ENCODE results near the gene BUB1. TPM values are rescaled to one million over a fixed set of nuclear protein-coding genes. Genes with fewer than 3 reads are reported as not detected.
A peak's percentile ranks its signal among the peaks of the same experiment; 100 is the strongest.

The BUB1 gene
- total and polyA plus RNA-seq, 2 donors: 3.8 to 52.9 TPM

- no peaks in the 10 kb centered on the region for H3K9me3 ChIP-seq (ENCODE audit: control insufficient read depth in 2 of 2, insufficient read depth in 1 of 2, low read length in 1 of 2)
- WGBS: 98% methylated on average over 5 of the region's 5 CpGs
- DNase-seq (ENCODE audit: low read depth in 6 of 9, low spot score in 9 of 9): no peak
- peaks cover 27 to 77% of the 10 kb centered on the region in 2 donors for H3K36me3 ChIP-seq (ENCODE audit: control insufficient read depth in 2 of 2, insufficient read depth in 2 of 2, low read length in 1 of 2)
- no peaks in the 10 kb centered on the region for H3K27me3 ChIP-seq (ENCODE audit: control insufficient read depth in 2 of 2, insufficient read depth in 1 of 2, low read length in 1 of 2)
- H3K4me3 ChIP-seq (ENCODE audit: low read length in 2 of 2): no peak overlapping the region
- H3K4me1 ChIP-seq (ENCODE audit: control insufficient read depth in 2 of 2, insufficient read depth in 2 of 2, low read length in 2 of 2): peaks cover 4 to 12% of the 10 kb centered on the region in 2 donors
- H3K27ac ChIP-seq (ENCODE audit: low read depth in 1 of 2, low read length in 1 of 2): no peak overlapping the region
Measured at GRCh38 chr2:110670826-110671225, 7.0 kb downstream of the BUB1 start.

GRCh38 chr2:110669079-110669478 lies 8.8 kb downstream of the BUB1 start:
- Histone ChIP-seq H3K27me3 (ENCODE audit: control insufficient read depth in 2 of 2, insufficient read depth in 1 of 2, low read length in 1 of 2) (no peaks in the 10 kb centered on the region), H3K36me3 (ENCODE audit: control insufficient read depth in 2 of 2, insufficient read depth in 2 of 2, low read length in 1 of 2) (peaks cover 23 to 77% of the 10 kb centered on the region in 2 donors), H3K4me1 (ENCODE audit: control insufficient read depth in 2 of 2, insufficient read depth in 2 of 2, low read length in 2 of 2) (peaks cover 0 to 4% of the 10 kb centered on the region in 2 donors), H3K4me3 (ENCODE audit: low read length in 2 of 2) (no peak overlapping the region), H3K27ac (ENCODE audit: low read depth in 1 of 2, low read length in 1 of 2) (no peak overlapping the region), H3K9me3 (ENCODE audit: control insufficient read depth in 2 of 2, insufficient read depth in 1 of 2, low read length in 1 of 2) (no peaks in the 10 kb centered on the region)
- peak in 1 of 9 donors; percentile 21 for DNase-seq (ENCODE audit: low read depth in 6 of 9, low spot score in 9 of 9)
- 44% methylated on average over 1 of the region's 1 CpG for WGBS

GRCh38 chr2:110667071-110667470 lies 10.8 kb downstream of the BUB1 start:
- 94% methylated on average over 3 of the region's 3 CpGs for WGBS

GRCh38 chr2:110664135-110664534 lies 13.7 kb downstream of the BUB1 start:
- H3K4me1 ChIP-seq (ENCODE audit: control insufficient read depth in 2 of 2, insufficient read depth in 2 of 2, low read length in 2 of 2): peaks cover 0 to 3% of the 10 kb centered on the region in 2 donors
- 98% methylated on average over 2 of the region's 2 CpGs for WGBS
- no peak overlapping the region for H3K4me3 ChIP-seq (ENCODE audit: low read length in 2 of 2)
- no peaks in the 10 kb centered on the region for H3K27me3 ChIP-seq (ENCODE audit: control insufficient read depth in 2 of 2, insufficient read depth in 1 of 2, low read length in 1 of 2)
- peaks cover 26 to 76% of the 10 kb centered on the region in 2 donors for H3K36me3 ChIP-seq (ENCODE audit: control insufficient read depth in 2 of 2, insufficient read depth in 2 of 2, low read length in 1 of 2)
- H3K9me3 ChIP-seq (ENCODE audit: control insufficient read depth in 2 of 2, insufficient read depth in 1 of 2, low read length in 1 of 2): no peaks in the 10 kb centered on the region
- no peak overlapping the region for H3K27ac ChIP-seq (ENCODE audit: low read depth in 1 of 2, low read length in 1 of 2)
- DNase-seq (ENCODE audit: low read depth in 6 of 9, low spot score in 9 of 9): no peak

More at GRCh38 chr2:110667071-110667470, 10.8 kb downstream of the BUB1 start:
- H3K4me3 ChIP-seq (ENCODE audit: low read length in 2 of 2): no peak overlapping the region
- H3K36me3 ChIP-seq (ENCODE audit: control insufficient read depth in 2 of 2, insufficient read depth in 2 of 2, low read length in 1 of 2): peaks cover 23 to 73% of the 10 kb centered on the region in 2 donors
- no peaks in the 10 kb centered on the region for H3K9me3 ChIP-seq (ENCODE audit: control insufficient read depth in 2 of 2, insufficient read depth in 1 of 2, low read length in 1 of 2)
- H3K27ac ChIP-seq (ENCODE audit: low read depth in 1 of 2, low read length in 1 of 2): no peak overlapping the region
- no peak for DNase-seq (ENCODE audit: low read depth in 6 of 9, low spot score in 9 of 9)
- H3K4me1 ChIP-seq (ENCODE audit: control insufficient read depth in 2 of 2, insufficient read depth in 2 of 2, low read length in 2 of 2): peaks cover 0 to 4% of the 10 kb centered on the region in 2 donors
- H3K27me3 ChIP-seq (ENCODE audit: control insufficient read depth in 2 of 2, insufficient read depth in 1 of 2, low read length in 1 of 2): no peaks in the 10 kb centered on the region

- Histone ChIP-seq H3K4me1 (ENCODE audit: control insufficient read depth in 2 of 2, insufficient read depth in 2 of 2, low read length in 2 of 2) (no peaks in the 10 kb centered on the region), H3K36me3 (ENCODE audit: control insufficient read depth in 2 of 2, insufficient read depth in 2 of 2, low read length in 1 of 2) (peaks cover 22 to 75% of the 10 kb centered on the region in 2 donors), H3K4me3 (ENCODE audit: low read length in 2 of 2) (no peak overlapping the region), H3K27ac (ENCODE audit: low read depth in 1 of 2, low read length in 1 of 2) (no peak overlapping the region), H3K9me3 (ENCODE audit: control insufficient read depth in 2 of 2, insufficient read depth in 1 of 2, low read length in 1 of 2) (no peaks in the 10 kb centered on the region), H3K27me3 (ENCODE audit: control insufficient read depth in 2 of 2, insufficient read depth in 1 of 2, low read length in 1 of 2) (no peaks in the 10 kb centered on the region)
- DNase-seq (ENCODE audit: low read depth in 6 of 9, low spot score in 9 of 9): no peak
- WGBS: 97% methylated on average over 2 of the region's 2 CpGs
Measured at GRCh38 chr2:110662560-110662959, 15.3 kb downstream of the BUB1 start.

GRCh38 chr2:110660558-110660957 lies 17.3 kb downstream of the BUB1 start:
- Histone ChIP-seq H3K36me3 (ENCODE audit: control insufficient read depth in 2 of 2, insufficient read depth in 2 of 2, low read length in 1 of 2) (peaks cover 25 to 78% of the 10 kb centered on the region in 2 donors), H3K9me3 (ENCODE audit: control insufficient read depth in 2 of 2, insufficient read depth in 1 of 2, low read length in 1 of 2) (no peaks in the 10 kb centered on the region), H3K27me3 (ENCODE audit: control insufficient read depth in 2 of 2, insufficient read depth in 1 of 2, low read length in 1 of 2) (no peaks in the 10 kb centered on the region), H3K4me3 (ENCODE audit: low read length in 2 of 2) (no peak overlapping the region), H3K4me1 (ENCODE audit: control insufficient read depth in 2 of 2, insufficient read depth in 2 of 2, low read length in 2 of 2) (no peaks in the 10 kb centered on the region), H3K27ac (ENCODE audit: low read depth in 1 of 2, low read length in 1 of 2) (no peak overlapping the region)
- 96% methylated on average over 3 of the region's 3 CpGs for WGBS
- no peak for DNase-seq (ENCODE audit: low read depth in 6 of 9, low spot score in 9 of 9)

GRCh38 chr2:110659248-110659647 lies 18.6 kb downstream of the BUB1 start:
- DNase-seq (ENCODE audit: low read depth in 6 of 9, low spot score in 9 of 9): no peak
- Histone ChIP-seq H3K27me3 (ENCODE audit: control insufficient read depth in 2 of 2, insufficient read depth in 1 of 2, low read length in 1 of 2) (no peaks in the 10 kb centered on the region), H3K36me3 (ENCODE audit: control insufficient read depth in 2 of 2, insufficient read depth in 2 of 2, low read length in 1 of 2) (peaks cover 30 to 76% of the 10 kb centered on the region in 2 donors), H3K27ac (ENCODE audit: low read depth in 1 of 2, low read length in 1 of 2) (no peak overlapping the region), H3K4me1 (ENCODE audit: control insufficient read depth in 2 of 2, insufficient read depth in 2 of 2, low read length in 2 of 2) (no peaks in the 10 kb centered on the region), H3K9me3 (ENCODE audit: control insufficient read depth in 2 of 2, insufficient read depth in 1 of 2, low read length in 1 of 2) (no peaks in the 10 kb centered on the region), H3K4me3 (ENCODE audit: low read length in 2 of 2) (no peak overlapping the region)
- 97% methylated on average over 2 of the region's 2 CpGs for WGBS

GRCh38 chr2:110657724-110658305 lies 20.0 kb downstream of the BUB1 start:
- H3K4me3 ChIP-seq (ENCODE audit: low read length in 2 of 2): no peak overlapping the region
- no peak for DNase-seq (ENCODE audit: low read depth in 6 of 9, low spot score in 9 of 9)
- no peaks in the 10 kb centered on the region for H3K9me3 ChIP-seq (ENCODE audit: control insufficient read depth in 2 of 2, insufficient read depth in 1 of 2, low read length in 1 of 2)
- H3K4me1 ChIP-seq (ENCODE audit: control insufficient read depth in 2 of 2, insufficient read depth in 2 of 2, low read length in 2 of 2): no peaks in the 10 kb centered on the region
- no peak overlapping the region for H3K27ac ChIP-seq (ENCODE audit: low read depth in 1 of 2, low read length in 1 of 2)
- 94% methylated on average over 3 of the region's 3 CpGs for WGBS
- H3K36me3 ChIP-seq (ENCODE audit: control insufficient read depth in 2 of 2, insufficient read depth in 2 of 2, low read length in 1 of 2): peaks cover 38 to 80% of the 10 kb centered on the region in 2 donors
- no peaks in the 10 kb centered on the region for H3K27me3 ChIP-seq (ENCODE audit: control insufficient read depth in 2 of 2, insufficient read depth in 1 of 2, low read length in 1 of 2)

GRCh38 chr2:110655701-110656100 lies 22.2 kb downstream of the BUB1 start:
- H3K4me1 ChIP-seq (ENCODE audit: control insufficient read depth in 2 of 2, insufficient read depth in 2 of 2, low read length in 2 of 2): no peaks in the 10 kb centered on the region
- 93% methylated on average over 2 of the region's 2 CpGs for WGBS
- DNase-seq (ENCODE audit: low read depth in 6 of 9, low spot score in 9 of 9): no peak
- no peak overlapping the region for H3K4me3 ChIP-seq (ENCODE audit: low read length in 2 of 2)
- H3K36me3 ChIP-seq (ENCODE audit: control insufficient read depth in 2 of 2, insufficient read depth in 2 of 2, low read length in 1 of 2): peaks cover 36 to 79% of the 10 kb centered on the region in 2 donors
- no peaks in the 10 kb centered on the region for H3K27me3 ChIP-seq (ENCODE audit: control insufficient read depth in 2 of 2, insufficient read depth in 1 of 2, low read length in 1 of 2)
- H3K9me3 ChIP-seq (ENCODE audit: control insufficient read depth in 2 of 2, insufficient read depth in 1 of 2, low read length in 1 of 2): no peaks in the 10 kb centered on the region
- H3K27ac ChIP-seq (ENCODE audit: low read depth in 1 of 2, low read length in 1 of 2): no peak overlapping the region

All from thymus (tissue), 11 donors.